Ovary (tissue), 3 donors: ENCODE data around the gene KCTD16.

Source experiments
- POLR2A ChIP-seq: fragments of 450-650 bp; IDR thresholded peaks from one replicate; pipeline ENCODE4 v1.6.1; 2017; ENCODE audit warnings: antibody characterized with exemption, mild to moderate bottlenecking, moderate library complexity
- TF ChIP-seq, protein P1 (sequence below), 3 donors: fragments of 450-650 bp in 2 of 3; fragments of 200-600 bp in 1 of 3; IDR thresholded peaks; one replicate each; pipeline versions ENCODE4 v1.5.1 to v1.8.0; 2016 to 2022; ENCODE audit warnings: antibody characterized with exemption in 3 of 3, mild to moderate bottlenecking in 1 of 3
- donor health status: DM: no; HTN: no; CAD: no.

DNA sequence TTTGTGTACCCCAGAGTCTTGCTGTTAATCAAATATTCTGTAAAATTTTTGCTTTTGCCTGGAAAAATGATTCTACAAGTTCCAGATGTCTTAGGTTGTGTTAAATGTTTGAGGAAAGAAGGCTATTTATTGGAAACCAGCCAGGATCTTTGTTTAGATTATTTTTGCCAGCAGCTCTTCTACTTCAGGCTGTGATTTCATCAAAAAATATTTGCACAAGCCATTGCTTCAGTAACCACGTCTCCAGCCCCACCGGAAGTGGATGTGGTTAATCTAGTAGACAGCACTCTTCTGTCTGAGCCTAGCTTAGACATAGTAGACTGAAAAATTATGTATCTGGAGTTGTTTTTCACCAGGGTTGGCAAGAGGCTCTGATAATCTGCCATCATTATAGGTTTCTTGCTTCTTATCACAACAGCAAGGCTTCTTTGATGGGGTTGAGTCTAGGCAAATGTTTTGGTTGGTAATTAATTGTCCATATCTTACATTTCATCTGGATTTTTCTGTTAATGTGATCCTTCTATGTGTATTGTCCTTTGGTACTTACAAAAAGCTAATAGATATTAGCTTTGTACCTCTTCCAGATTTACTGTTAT lies 17.1 kb downstream of the KCTD16 start:
- TF ChIP-seq POLR2A, result no peak
- TF ChIP-seq, protein P1, sequence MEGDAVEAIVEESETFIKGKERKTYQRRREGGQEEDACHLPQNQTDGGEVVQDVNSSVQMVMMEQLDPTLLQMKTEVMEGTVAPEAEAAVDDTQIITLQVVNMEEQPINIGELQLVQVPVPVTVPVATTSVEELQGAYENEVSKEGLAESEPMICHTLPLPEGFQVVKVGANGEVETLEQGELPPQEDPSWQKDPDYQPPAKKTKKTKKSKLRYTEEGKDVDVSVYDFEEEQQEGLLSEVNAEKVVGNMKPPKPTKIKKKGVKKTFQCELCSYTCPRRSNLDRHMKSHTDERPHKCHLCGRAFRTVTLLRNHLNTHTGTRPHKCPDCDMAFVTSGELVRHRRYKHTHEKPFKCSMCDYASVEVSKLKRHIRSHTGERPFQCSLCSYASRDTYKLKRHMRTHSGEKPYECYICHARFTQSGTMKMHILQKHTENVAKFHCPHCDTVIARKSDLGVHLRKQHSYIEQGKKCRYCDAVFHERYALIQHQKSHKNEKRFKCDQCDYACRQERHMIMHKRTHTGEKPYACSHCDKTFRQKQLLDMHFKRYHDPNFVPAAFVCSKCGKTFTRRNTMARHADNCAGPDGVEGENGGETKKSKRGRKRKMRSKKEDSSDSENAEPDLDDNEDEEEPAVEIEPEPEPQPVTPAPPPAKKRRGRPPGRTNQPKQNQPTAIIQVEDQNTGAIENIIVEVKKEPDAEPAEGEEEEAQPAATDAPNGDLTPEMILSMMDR (IDR thresholded peaks at IDR 0.05), result no peak
